Type B pancreatic cell (in vitro differentiated cells): Measurements from ENCODE around the gene DNMBP. TPM values are rescaled to one million over a fixed set of nuclear protein-coding genes. Genes with fewer than 3 reads are reported as not detected.

ENCODE experiments used
- DNase-seq: peaks from one replicate; pipeline ENCODE4 v3.0.0; 2021; ENCODE audit warnings: mixed read lengths; ENCODE audit not compliant: unreplicated experiment; ENCODE audit errors: extremely low spot score
- H3K27ac Mint-ChIP-seq: 2 replicates; pipeline ENCODE4 v1.8.0; 2021; ENCODE audit warnings: mild to moderate bottlenecking, mixed read lengths
- H3K27me3 Mint-ChIP-seq: 2 replicates; pipeline ENCODE4 v1.8.0; 2021; ENCODE audit warnings: mixed read lengths
- H3K36me3 Mint-ChIP-seq: 2 replicates; pipeline ENCODE4 v1.8.0; 2021; ENCODE audit warnings: mixed read lengths
- H3K4me1 Mint-ChIP-seq: one replicate; pipeline ENCODE4 v1.8.0; 2021; ENCODE audit warnings: mixed read lengths; ENCODE audit not compliant: unreplicated experiment
- H3K4me3 Mint-ChIP-seq: 2 replicates; pipeline ENCODE4 v1.8.0; 2021; ENCODE audit warnings: mild to moderate bottlenecking, mixed read lengths
- H3K9me3 Mint-ChIP-seq: 2 replicates; pipeline ENCODE4 v1.8.0; 2021; ENCODE audit warnings: mixed read lengths
- total RNA-seq: library from RNA; stranded (reverse); gene quantifications from 2 replicates; pipeline ENCODE4 v1.2.1, GENCODE V29; 2021; ENCODE audit warnings: low replicate concordance
- TF ChIP-seq, protein P1 (sequence below): fragments of 200-600 bp; sonication (generic); conservative IDR thresholded peaks from 2 replicates; pipeline ENCODE4 v1.5.0; 2021; ENCODE audit warnings: antibody characterized with exemption, mild to moderate bottlenecking

The DNMBP gene
- total RNA-seq, 1 donor from 2014 or later, result 17.7 TPM

DNA sequence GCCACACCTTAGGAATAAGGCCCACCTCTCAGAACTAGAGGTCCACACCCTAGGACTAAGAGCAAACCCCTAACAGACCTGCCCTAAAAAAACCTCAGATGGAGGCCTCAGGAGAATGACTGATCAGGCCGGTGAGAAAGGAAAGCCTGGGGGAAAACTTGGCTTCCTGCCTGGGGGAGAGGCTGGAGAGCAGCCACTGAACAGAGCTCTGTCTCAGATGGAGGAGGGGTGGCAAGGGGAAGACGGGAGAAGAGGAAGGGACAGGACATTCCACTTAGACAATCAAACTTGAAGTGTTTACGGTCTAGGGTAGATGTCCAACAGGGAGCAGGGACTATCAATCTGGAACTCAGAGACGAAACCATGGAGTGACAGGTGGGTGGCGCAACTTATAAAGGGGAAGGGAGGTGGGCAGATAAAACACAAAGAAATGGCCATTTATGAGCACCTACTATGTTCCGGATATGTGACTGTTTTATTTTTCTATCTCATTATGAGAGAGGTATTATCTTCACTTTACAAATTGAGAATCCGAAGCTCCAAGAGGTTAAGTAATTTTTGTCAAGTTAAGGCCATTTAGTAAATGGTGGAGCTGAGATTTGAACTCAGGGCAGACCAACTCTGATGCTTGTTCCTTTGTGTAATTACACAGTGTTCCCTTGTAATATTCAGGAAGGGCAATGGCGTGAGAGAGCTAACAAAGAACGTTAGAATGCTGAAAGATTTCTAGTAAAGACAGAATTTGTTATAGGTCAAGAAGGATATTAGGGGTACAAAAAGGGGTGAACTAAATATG is 82.6 kb downstream of the DNMBP start:
- Mint-ChIP-seq H3K4me3 (peak overlapping the region; percentile 78), H3K9me3 (peaks cover 4% of the 10 kb centered on the region), H3K4me1 (peaks cover 41% of the 10 kb centered on the region), H3K27ac (peak overlapping the region; percentile 49), H3K27me3 (no peaks in the 10 kb centered on the region), H3K36me3 (peaks cover 17% of the 10 kb centered on the region)
- TF ChIP-seq, protein P1, sequence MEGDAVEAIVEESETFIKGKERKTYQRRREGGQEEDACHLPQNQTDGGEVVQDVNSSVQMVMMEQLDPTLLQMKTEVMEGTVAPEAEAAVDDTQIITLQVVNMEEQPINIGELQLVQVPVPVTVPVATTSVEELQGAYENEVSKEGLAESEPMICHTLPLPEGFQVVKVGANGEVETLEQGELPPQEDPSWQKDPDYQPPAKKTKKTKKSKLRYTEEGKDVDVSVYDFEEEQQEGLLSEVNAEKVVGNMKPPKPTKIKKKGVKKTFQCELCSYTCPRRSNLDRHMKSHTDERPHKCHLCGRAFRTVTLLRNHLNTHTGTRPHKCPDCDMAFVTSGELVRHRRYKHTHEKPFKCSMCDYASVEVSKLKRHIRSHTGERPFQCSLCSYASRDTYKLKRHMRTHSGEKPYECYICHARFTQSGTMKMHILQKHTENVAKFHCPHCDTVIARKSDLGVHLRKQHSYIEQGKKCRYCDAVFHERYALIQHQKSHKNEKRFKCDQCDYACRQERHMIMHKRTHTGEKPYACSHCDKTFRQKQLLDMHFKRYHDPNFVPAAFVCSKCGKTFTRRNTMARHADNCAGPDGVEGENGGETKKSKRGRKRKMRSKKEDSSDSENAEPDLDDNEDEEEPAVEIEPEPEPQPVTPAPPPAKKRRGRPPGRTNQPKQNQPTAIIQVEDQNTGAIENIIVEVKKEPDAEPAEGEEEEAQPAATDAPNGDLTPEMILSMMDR, result no peak
- no peak for DNase-seq

DNA sequence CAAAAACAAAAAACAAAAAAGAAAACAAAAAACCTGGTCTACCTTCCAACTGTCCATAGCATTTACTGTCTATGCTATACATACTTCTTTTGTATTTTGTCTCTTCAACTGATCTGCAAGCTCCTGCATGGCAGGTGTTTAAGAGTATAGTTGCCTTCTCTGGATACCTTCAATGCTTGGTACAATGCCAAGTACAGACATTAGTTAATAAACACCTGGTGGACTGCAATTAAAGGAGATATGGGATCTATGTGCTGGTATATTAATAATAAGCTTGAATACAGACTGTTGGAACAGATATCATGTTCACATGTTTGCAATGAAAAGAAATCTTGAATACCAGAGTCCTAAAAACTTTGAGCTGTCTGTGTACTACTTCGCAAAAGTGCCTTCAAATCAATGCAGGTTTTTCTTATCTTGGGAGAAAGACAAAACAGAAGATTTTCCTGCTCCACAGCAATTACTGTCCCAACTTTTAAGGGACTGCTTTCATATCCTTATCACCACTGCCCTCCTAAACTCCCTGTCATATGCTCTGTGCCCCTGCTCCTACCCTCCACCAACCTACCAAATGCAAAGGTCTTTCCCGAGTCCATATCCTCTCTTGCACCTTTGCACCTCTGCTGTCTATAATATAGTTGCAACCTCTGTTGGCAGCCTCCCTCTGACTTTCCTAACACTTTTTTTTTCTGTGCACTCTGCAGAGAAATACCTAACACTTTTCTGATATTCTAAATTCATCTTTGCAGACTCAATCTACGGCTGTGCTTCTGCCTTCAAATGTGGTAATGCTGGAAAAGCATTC is 85.1 kb downstream of the DNMBP start:
- no peaks in the 10 kb centered on the region for H3K9me3 Mint-ChIP-seq
- peaks cover 19% of the 10 kb centered on the region for H3K36me3 Mint-ChIP-seq
- H3K4me3 Mint-ChIP-seq, result peak overlapping the region; percentile 37
- TF ChIP-seq, protein P1, result no peak
- H3K4me1 Mint-ChIP-seq, result peaks cover 32% of the 10 kb centered on the region
- no peak for DNase-seq
- H3K27ac Mint-ChIP-seq, result no peak overlapping the region
- H3K27me3 Mint-ChIP-seq, result no peaks in the 10 kb centered on the region

DNA sequence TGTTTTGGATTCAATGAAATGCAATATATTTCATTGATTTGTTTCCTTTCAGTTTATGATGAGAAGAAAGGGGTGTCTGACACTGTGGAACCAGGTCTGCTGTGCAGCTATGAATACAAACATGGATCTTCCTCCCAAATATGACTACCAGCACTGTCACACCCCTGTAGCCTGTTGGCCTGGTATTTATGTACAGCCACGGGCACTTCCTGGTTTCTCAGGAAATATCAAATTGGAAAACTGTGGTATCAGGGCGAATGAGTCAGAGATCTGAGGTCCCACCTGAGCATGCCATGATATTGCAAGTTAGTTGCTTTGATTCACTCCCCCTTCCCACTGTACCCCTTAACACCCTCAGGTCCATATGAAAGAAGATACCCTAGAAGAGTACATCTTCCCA is 87.8 kb downstream of the DNMBP start:
- DNase-seq, result no peak
- peaks cover 19% of the 10 kb centered on the region for H3K36me3 Mint-ChIP-seq
- H3K9me3 Mint-ChIP-seq, result no peaks in the 10 kb centered on the region
- TF ChIP-seq, protein P1, result no peak
- H3K27ac Mint-ChIP-seq, result no peak overlapping the region
- H3K4me3 Mint-ChIP-seq, result peak overlapping the region; percentile 61
- H3K4me1 Mint-ChIP-seq, result peaks cover 43% of the 10 kb centered on the region
- no peaks in the 10 kb centered on the region for H3K27me3 Mint-ChIP-seq

DNA sequence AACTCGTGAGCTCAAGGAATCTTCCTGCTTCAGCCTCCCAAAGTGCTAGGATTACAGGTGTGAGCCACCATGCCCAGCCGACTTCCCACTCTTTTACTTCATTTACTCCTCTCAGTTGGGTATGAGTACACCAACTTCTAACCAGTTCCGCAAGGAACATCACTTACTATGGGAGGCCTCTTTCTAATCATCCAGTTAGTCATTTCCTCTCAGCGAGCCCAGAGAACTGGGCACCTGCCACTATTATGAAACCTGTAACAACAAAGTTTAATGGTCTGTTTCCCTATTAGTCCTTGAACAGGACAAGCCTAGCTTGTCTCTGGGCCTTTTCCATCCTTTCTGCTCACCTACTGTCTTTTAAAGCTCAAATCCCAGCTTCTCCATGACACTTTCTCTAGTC is 88.8 kb downstream of the DNMBP start:
- DNase-seq, result no peak
- peak overlapping the region; percentile 81 for H3K27ac Mint-ChIP-seq

DNA sequence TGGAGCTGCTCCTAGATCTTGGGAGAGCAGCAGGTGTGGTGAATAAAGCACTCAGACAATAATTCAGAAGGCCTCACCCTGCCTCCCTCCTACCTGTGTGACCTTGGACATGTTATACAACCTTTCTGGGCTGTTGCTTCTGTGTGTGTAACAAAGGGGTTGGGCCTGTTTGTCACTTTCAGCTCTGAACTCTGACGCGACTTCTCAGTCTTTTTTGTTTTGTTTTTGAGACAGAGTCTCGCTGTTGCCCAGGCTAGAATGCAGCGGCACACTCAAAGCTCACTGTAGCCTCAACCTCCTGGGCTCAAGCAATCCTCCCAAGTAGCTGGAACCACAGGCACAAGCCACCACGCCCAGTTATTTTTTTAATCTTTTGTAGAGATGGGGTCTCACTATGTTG is 89.3 kb downstream of the DNMBP start:
- Mint-ChIP-seq H3K9me3 (no peaks in the 10 kb centered on the region), H3K27ac (peak overlapping the region; percentile 81), H3K4me3 (no peak overlapping the region), H3K36me3 (peaks cover 19% of the 10 kb centered on the region), H3K27me3 (no peaks in the 10 kb centered on the region), H3K4me1 (peaks cover 40% of the 10 kb centered on the region)
- no peak for DNase-seq
- TF ChIP-seq, protein P1, result no peak

More for the DNA sequence above, 88.8 kb downstream of the DNMBP start:
- Mint-ChIP-seq H3K36me3 (peaks cover 19% of the 10 kb centered on the region), H3K27me3 (no peaks in the 10 kb centered on the region), H3K4me1 (peaks cover 40% of the 10 kb centered on the region), H3K9me3 (no peaks in the 10 kb centered on the region), H3K4me3 (no peak overlapping the region)
- TF ChIP-seq, protein P1, result no peak
